Mammary epithelial cell (primary cell): ENCODE data around the gene METTL25.

Source experiments
- CTCF ChIP-seq, 2 donors: IDR thresholded peaks in 1 of 2; conservative IDR thresholded peaks in 1 of 2; 2 replicates each; pipeline ENCODE4 v1.5.1; 2011 to 2012; ENCODE audit warnings: inconsistent platforms in 2 of 2, low read length in 2 of 2, mild to moderate bottlenecking in 2 of 2, control low read depth in 1 of 2, low read depth in 1 of 2; ENCODE audit not compliant: insufficient read depth in 1 of 2; ENCODE audit errors: extremely low read depth in 1 of 2
- EZH2 ChIP-seq: IDR thresholded peaks from 2 replicates; pipeline ENCODE4 v1.6.1; 2012; ENCODE audit warnings: low read length, inconsistent platforms, borderline replicate concordance

- no peak for TF ChIP-seq CTCF (conservative IDR thresholded peaks at IDR 0.05 in 1 of 2, IDR thresholded peaks at IDR 0.05 in 1 of 2; ENCODE audit: extremely low read depth in 1 of 2, insufficient read depth in 1 of 2, low read depth in 1 of 2, low read length in 2 of 2)
- no peak for TF ChIP-seq EZH2
Measured at GRCh38 chr12:82523996-82524395, 165.7 kb downstream of the METTL25 start.
